Thyroid gland (tissue), 4 donors: Measurements from ENCODE around the gene SLC25A27.

Experiments
- POLR2A ChIP-seq, 2 donors: fragments of 450-650 bp; IDR thresholded peaks; one replicate each; pipeline ENCODE4 v1.6.1; 2017; ENCODE audit warnings: antibody characterized with exemption in 2 of 2, mild to moderate bottlenecking in 2 of 2, moderate library complexity in 1 of 2
- TF ChIP-seq, protein P1 (sequence below), 6 experiments: fragments of 200-600 bp in 3 of 6; fragments of 450-650 bp in 3 of 6; sonication (generic) in 3 of 6; IDR thresholded peaks; one replicate each; pipeline ENCODE4 v1.5.1; 2016 to 2019; ENCODE audit warnings: antibody characterized with exemption in 6 of 6, mild to moderate bottlenecking in 2 of 6, inconsistent platforms in 1 of 6, moderate library complexity in 1 of 6

DNA sequence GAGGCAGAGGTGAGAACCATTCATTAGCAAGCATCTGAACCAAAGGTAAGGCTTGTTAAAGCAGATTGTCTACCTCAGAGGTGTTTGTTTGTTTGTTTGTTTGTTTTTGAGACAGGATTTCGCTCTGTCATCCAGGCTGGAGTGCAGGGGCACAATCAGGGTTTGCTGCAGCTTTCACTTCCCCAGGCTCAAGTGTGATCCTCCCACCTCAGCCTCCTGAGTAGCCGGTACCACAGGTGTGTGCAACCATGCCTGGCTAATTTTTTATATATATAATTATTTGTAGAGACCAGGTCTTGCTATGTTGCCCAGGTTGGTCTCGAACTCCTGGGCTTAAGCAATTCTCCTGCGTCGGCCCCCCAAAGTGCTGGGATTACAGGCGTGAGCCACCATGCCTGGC lies 17.3 kb upstream of the SLC25A27 start:
- no peak for TF ChIP-seq POLR2A (IDR thresholded peaks at IDR 0.05)
- TF ChIP-seq, protein P1, sequence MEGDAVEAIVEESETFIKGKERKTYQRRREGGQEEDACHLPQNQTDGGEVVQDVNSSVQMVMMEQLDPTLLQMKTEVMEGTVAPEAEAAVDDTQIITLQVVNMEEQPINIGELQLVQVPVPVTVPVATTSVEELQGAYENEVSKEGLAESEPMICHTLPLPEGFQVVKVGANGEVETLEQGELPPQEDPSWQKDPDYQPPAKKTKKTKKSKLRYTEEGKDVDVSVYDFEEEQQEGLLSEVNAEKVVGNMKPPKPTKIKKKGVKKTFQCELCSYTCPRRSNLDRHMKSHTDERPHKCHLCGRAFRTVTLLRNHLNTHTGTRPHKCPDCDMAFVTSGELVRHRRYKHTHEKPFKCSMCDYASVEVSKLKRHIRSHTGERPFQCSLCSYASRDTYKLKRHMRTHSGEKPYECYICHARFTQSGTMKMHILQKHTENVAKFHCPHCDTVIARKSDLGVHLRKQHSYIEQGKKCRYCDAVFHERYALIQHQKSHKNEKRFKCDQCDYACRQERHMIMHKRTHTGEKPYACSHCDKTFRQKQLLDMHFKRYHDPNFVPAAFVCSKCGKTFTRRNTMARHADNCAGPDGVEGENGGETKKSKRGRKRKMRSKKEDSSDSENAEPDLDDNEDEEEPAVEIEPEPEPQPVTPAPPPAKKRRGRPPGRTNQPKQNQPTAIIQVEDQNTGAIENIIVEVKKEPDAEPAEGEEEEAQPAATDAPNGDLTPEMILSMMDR (IDR thresholded peaks at IDR 0.05), result no peak
